ENCODE results near the gene IP6K3. TPM values are rescaled to one million over a fixed set of nuclear protein-coding genes. Genes with fewer than 3 reads are reported as not detected.

The IP6K3 gene
- total RNA-seq, 1 experiment from 2014 or later: not detected

- Histone ChIP-seq H3K4me3 (ENCODE audit: low read depth in 2 of 2, low read length in 2 of 2) (no peak overlapping the region), H3K9me3 (ENCODE audit: control insufficient read depth, insufficient read depth, low read depth, low read length) (no peaks in the 10 kb centered on the region), H3K4me1 (ENCODE audit: control insufficient read depth, insufficient read depth, low read length) (peaks cover 77% of the 10 kb centered on the region), H3K36me3 (ENCODE audit: control insufficient read depth, insufficient read depth, low read length) (peaks cover 27% of the 10 kb centered on the region), H3K27ac (ENCODE audit: low read length) (peak overlapping the region; percentile 86; the same call in 1 of the 2 replicates), H3K27me3 (ENCODE audit: control insufficient read depth, insufficient read depth, low read length) (no peaks in the 10 kb centered on the region)
- CTCF ChIA-PET: no interaction called here
- intact Hi-C loops (cut with micrococcal nuclease; ENCODE audit: unreplicated experiment): no loop called here
- ATAC-seq (no peak), DNase-seq (ENCODE audit: low read depth, low spot score) (no peak)
- POLR2A ChIA-PET: no interaction called here
- in situ Hi-C loops (cut with HindIII; ENCODE audit: low pct_unique_long_range_greater_than_20kb, low sequenced_read_pairs): no loop called here
- BruUV-seq (replicated peaks): no TSS peak
- no peak for TF ChIP-seq CTCF (IDR thresholded peaks at IDR 0.05)
- TF ChIP-seq REST (IDR thresholded peaks at IDR 0.05; ENCODE audit: insufficient read depth in 1 of 2, low read depth in 2 of 2, low read length in 1 of 2): no peak
- no peak for TF ChIP-seq POLR2AphosphoS5 (IDR thresholded peaks at IDR 0.05; ENCODE audit: low read depth, low read length)
- TF ChIP-seq TCF7L2 (IDR thresholded peaks at IDR 0.05; ENCODE audit: low read depth, low read length): no peak
- TF ChIP-seq SIN3A (IDR thresholded peaks at IDR 0.05; ENCODE audit: borderline replicate concordance, insufficient read depth, low read depth, low read length): no peak
Observed at GRCh38 chr6:33784787-33785186, 38.1 kb upstream of the IP6K3 start.

- in situ Hi-C loops (cut with HindIII; ENCODE audit: low pct_unique_long_range_greater_than_20kb, low sequenced_read_pairs): no loop called here
- POLR2A ChIA-PET: no interaction called here
- CTCF ChIA-PET: no interaction called here
- Histone ChIP-seq H3K4me1 (ENCODE audit: control insufficient read depth, insufficient read depth, low read length) (peaks cover 74% of the 10 kb centered on the region), H3K4me3 (ENCODE audit: low read depth in 2 of 2, low read length in 2 of 2) (no peak overlapping the region), H3K9me3 (ENCODE audit: control insufficient read depth, insufficient read depth, low read depth, low read length) (no peaks in the 10 kb centered on the region), H3K27ac (ENCODE audit: low read length) (peak overlapping the region; percentile 39; the same call in 1 of the 2 replicates), H3K36me3 (ENCODE audit: control insufficient read depth, insufficient read depth, low read length) (peaks cover 31% of the 10 kb centered on the region), H3K27me3 (ENCODE audit: control insufficient read depth, insufficient read depth, low read length) (no peaks in the 10 kb centered on the region)
- ATAC-seq (no peak), DNase-seq (ENCODE audit: low read depth, low spot score) (no peak)
- no TSS peak for BruUV-seq (replicated peaks)
- no peak for TF ChIP-seq TCF7L2 (IDR thresholded peaks at IDR 0.05; ENCODE audit: low read depth, low read length)
- no peak for TF ChIP-seq POLR2AphosphoS5 (IDR thresholded peaks at IDR 0.05; ENCODE audit: low read depth, low read length)
- no peak for TF ChIP-seq REST (IDR thresholded peaks at IDR 0.05; ENCODE audit: insufficient read depth in 1 of 2, low read depth in 2 of 2, low read length in 1 of 2)
- no peak for TF ChIP-seq SIN3A (IDR thresholded peaks at IDR 0.05; ENCODE audit: borderline replicate concordance, insufficient read depth, low read depth, low read length)
- intact Hi-C loops (cut with micrococcal nuclease; ENCODE audit: unreplicated experiment): no loop called here
Observed at GRCh38 chr6:33783781-33784520, 37.2 kb upstream of the IP6K3 start.

All from Panc1 (cell line).